Activated naive CD8-positive, alpha-beta T cell treated with anti-CD3 and anti-CD28 coated beads, Interleukin-2, amount 10 ng/mL, durations not matched to agents 7 days and 5 days (primary cell): Measurements from ENCODE around the gene SLC39A11. TPM values are rescaled to one million over a fixed set of nuclear protein-coding genes. Genes with fewer than 3 reads are reported as not detected.

Experiments used
- ATAC-seq: fragments of 150-1000 bp; cut with Tn5 transposase; one replicate; pipeline ENCODE4 v1.10.0; 2021; ENCODE audit warnings: low read depth, moderate library complexity
- POLR2A ChIA-PET: fragments of 350-600 bp; sonication (Branson Sonifier 250); formaldehyde crosslinking; loops from one replicate; lab custom pipeline; 2021; ENCODE audit warnings: antibody characterized with exemption; lab: Charles Lee
- DNase-seq: peaks from one replicate; pipeline ENCODE4 v3.0.0; 2021
- H3K27ac Mint-ChIP-seq: one replicate; pipeline ENCODE4 v1.8.0; 2022; ENCODE audit warnings: mild to moderate bottlenecking, mixed read lengths
- H3K27me3 Mint-ChIP-seq: one replicate; pipeline ENCODE4 v1.8.0; 2022; ENCODE audit warnings: mild to moderate bottlenecking, moderate library complexity, mixed read lengths
- H3K36me3 Mint-ChIP-seq: one replicate; pipeline ENCODE4 v1.8.0; 2021; ENCODE audit warnings: mild to moderate bottlenecking, mixed read lengths
- H3K4me1 Mint-ChIP-seq: one replicate; pipeline ENCODE4 v1.8.0; 2021; ENCODE audit warnings: mixed read lengths
- H3K4me3 Mint-ChIP-seq: one replicate; pipeline ENCODE4 v1.8.0; 2022; ENCODE audit warnings: mild to moderate bottlenecking, moderate library complexity, mixed read lengths
- H3K9me3 Mint-ChIP-seq: one replicate; pipeline ENCODE4 v1.8.0; 2021; ENCODE audit warnings: mixed read lengths
- total RNA-seq, 2 experiments: library from RNA; stranded (reverse); gene quantifications; one replicate each; pipeline ENCODE4 v1.2.3, GENCODE V29; 2021

The SLC39A11 gene
- total RNA-seq, 2 experiments from 2014 or later = 18.2 to 18.8 TPM

DNA sequence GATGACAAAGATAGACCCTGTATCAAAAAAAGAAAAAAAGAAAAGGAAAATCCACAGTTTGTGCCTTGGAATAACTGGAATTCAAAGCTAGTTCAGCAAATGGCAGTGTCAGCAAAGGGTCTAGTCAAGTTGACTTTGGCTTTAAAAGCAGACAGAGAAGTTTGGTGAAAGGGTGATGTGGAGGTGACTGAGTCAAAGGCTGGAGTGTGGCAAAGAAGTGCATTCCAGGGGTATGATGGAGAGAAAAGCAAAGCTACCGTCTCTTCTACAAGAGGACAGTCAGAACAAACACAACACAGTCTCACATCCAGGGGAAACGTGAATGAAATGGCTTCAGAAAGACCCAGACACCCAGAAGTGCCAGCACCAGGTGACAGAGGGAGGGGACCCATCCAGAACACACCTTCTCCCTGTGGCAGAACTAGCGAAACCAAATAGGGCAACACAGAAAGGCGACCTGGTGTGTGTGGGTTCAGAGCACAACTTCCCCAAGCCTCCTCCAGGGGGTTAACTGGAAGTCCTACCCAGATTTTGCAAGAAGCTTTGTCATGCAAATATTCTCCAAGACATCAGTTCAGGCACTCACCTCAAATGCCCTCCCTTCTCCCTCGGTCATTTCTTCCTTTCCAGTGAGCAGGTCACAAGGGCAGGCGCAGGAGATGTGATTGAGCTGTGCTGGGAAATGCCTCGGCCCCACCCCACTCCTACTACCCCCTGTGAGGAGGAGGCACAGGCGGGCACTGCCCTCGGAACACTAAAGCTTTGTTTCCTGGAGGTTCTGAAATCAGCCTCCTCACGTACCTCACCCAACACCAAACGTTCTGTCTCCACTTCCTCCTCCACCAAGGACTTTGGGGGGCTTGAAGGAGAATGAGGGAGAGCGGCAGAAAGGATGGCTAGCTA is 489.7 kb downstream of the SLC39A11 start:
- Mint-ChIP-seq H3K27ac (no peak overlapping the region), H3K4me1 (no peaks in the 10 kb centered on the region), H3K9me3 (peaks cover 2% of the 10 kb centered on the region), H3K36me3 (no peaks in the 10 kb centered on the region), H3K27me3 (peaks cover 30% of the 10 kb centered on the region), H3K4me3 (no peak overlapping the region)
- POLR2A ChIA-PET = no interaction called here
- DNase-seq = no peak
- ATAC-seq = no peak

GRCh38 chr17:72600934-72601333 is 491.6 kb downstream of the SLC39A11 start:
- Mint-ChIP-seq H3K4me1 (no peaks in the 10 kb centered on the region), H3K9me3 (no peaks in the 10 kb centered on the region), H3K36me3 (no peaks in the 10 kb centered on the region), H3K4me3 (no peak overlapping the region), H3K27ac (no peak overlapping the region), H3K27me3 (peaks cover 33% of the 10 kb centered on the region)
- POLR2A ChIA-PET = no interaction called here
- ATAC-seq (no peak), DNase-seq (no peak)

- Mint-ChIP-seq H3K9me3 (peaks cover 2% of the 10 kb centered on the region), H3K27ac (no peak overlapping the region), H3K4me3 (no peak overlapping the region), H3K36me3 (peaks cover 2% of the 10 kb centered on the region), H3K4me1 (no peaks in the 10 kb centered on the region), H3K27me3 (peaks cover 40% of the 10 kb centered on the region)
- no peak for ATAC-seq
- DNase-seq = no peak
- POLR2A ChIA-PET = no interaction called here
Measured at GRCh38 chr17:72599891-72600290, 492.6 kb downstream of the SLC39A11 start.

- peaks cover 2% of the 10 kb centered on the region for H3K36me3 Mint-ChIP-seq
- no peak overlapping the region for H3K4me3 Mint-ChIP-seq
- H3K27me3 Mint-ChIP-seq = peaks cover 46% of the 10 kb centered on the region
- POLR2A ChIA-PET = no interaction called here
- ATAC-seq (no peak), DNase-seq (no peak)
- no peak overlapping the region for H3K27ac Mint-ChIP-seq
- H3K9me3 Mint-ChIP-seq = peaks cover 2% of the 10 kb centered on the region
- H3K4me1 Mint-ChIP-seq = no peaks in the 10 kb centered on the region
Measured at GRCh38 chr17:72598695-72599094, 493.8 kb downstream of the SLC39A11 start.

GRCh38 chr17:72597354-72598087 is 495.0 kb downstream of the SLC39A11 start:
- ATAC-seq = no peak
- Mint-ChIP-seq H3K36me3 (peaks cover 2% of the 10 kb centered on the region), H3K4me3 (no peak overlapping the region), H3K4me1 (no peaks in the 10 kb centered on the region), H3K27ac (no peak overlapping the region), H3K27me3 (peaks cover 52% of the 10 kb centered on the region), H3K9me3 (peaks cover 2% of the 10 kb centered on the region)
- POLR2A ChIA-PET = no interaction called here
- no peak for DNase-seq

Other genes starting within 250 kb of the SLC39A11 start
- gene SSTR2, start 72.3 kb upstream of the SLC39A11 start, total RNA-seq = not detected
- 10 to 100 TPM; 51.8 to 53.7 TPM for gene COG1, start 100.4 kb upstream of the SLC39A11 start, total RNA-seq
- not detected for gene CPSF4L, start 169.2 kb upstream of the SLC39A11 start, total RNA-seq
- gene CDC42EP4, start 219.3 kb upstream of the SLC39A11 start, total RNA-seq = 1 to 10 TPM; 1.5 to 2.7 TPM